GM18498 (cell line): ENCODE data around the gene SIGMAR1.

Source experiments
- ATAC-seq: cut with Tn5 transposase; IDR thresholded peaks from one replicate; pipeline ENCODE4 v1.9.1; 2021; ENCODE audit warnings: mild to moderate bottlenecking, moderate library complexity; ENCODE audit not compliant: unreplicated experiment

SIGMAR1 gene

DNA sequence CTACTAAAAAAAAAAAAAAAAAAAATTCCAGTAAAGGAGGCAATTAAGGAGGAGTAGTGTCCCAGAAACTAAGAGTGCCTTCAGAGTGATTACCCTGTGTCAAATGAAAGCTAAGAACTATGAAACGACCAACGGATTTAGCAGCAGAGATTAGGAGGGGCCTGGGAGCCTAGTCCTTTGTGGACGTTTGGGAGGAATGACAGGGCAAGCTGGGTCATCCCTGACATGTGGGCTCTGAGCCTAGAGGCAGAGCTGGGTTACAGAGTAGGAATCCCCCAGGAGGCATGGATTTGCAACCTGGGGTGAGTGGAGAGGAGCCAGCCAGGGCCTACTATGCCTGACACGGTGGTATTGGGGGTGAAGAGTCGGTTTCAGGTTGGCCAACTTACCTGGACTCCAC lies 4.4 kb downstream of the SIGMAR1 start:
- no peak for ATAC-seq

DNA sequence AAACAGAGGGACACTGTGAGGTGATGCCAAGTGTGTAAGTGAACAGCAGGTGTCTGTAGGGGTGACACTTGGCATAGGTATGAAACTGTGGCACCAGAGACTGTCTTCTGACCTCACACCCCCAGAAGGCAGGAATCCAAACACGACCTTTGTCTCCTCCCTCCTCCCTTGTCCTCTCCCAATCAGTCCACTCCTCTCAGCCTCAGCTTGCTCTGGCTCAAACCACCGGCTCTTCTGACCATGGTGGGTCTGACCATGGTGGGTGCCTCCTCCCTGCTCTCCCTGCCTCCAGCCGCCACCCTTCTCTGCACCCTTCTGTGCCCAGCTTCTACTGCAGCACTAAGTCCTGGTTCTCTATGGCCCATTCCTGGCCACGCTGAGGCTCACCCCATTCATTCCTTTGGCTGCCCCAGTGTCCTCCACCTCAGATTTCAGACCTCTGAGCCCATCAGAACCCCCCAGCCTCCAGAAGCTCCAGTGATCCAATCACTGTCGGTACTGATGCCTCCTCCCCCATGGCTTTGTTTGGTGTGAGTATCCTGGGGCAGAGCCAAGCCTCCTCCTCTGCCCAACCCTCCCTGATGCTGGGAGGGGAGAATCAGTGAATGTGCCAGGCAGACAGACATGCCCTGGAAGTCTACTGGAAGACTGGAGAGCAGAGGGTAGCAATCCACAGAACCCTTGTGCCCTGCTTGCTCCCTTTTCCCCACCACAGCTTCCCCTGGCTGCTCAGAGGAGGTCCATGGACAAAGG lies 7.0 kb downstream of the SIGMAR1 start:
- ATAC-seq, result no peak

DNA sequence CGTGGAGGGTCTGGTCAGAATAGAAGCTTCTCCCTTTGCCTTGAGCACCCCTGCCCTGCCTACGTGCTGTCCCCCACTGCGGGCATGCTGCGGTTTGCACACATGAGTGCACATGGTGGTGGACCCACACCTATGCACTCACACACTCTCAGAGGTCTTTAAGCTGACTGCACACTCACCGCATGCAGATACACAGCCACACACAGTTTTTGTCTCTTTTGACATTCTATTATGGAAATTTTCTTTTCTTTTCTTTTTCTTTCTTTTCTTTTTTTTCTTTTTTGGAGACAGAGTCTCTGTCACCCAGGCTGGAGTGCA lies 8.1 kb downstream of the SIGMAR1 start:
- no peak for ATAC-seq

DNA sequence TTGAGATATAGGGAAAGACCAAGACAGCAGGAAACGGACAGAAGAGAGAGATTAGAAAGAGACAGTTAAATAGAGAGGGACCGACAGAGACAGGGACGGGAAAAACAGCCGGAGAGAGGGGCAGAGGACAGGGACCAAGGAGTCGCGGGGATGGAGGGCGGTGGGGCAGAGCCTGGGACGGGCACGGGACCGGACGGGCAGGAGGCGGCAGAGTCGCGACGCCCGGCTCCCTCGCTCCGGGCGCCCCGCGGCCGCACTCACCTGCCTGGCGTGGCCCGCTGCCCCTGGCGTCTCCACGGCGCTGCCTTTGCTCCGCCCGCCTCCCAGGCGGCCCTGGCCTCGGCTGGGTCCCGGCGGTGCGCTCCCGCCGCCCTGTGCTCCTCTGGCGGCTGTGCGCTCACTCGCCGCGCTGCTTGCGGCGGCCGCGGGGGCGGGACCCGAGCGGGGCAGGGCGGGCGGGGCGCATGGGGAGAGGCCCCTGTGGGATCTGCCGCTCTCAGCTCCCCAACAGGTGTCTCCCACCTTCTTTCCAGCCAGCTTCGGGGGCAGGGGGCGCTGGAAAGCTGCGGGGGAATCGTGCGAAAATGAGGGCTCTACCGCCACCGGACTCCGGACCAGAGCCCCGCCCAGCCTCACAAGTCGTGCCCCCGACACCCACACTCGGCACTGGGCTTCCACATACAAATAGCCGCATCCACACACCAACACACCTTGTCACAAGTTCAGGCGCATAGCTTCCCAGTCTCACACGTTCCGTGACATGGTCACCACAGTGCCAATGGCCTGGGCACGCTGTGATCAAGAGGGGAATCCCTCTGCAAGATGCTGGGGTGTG lies 8.7 kb downstream of the SIGMAR1 start, which contains the start of gene ARID3C:
Gene ARID3C, minus strand, starts transcription at position 411 of the 835 bp plus-strand sequence. CDS start 1,052 bp downstream, outside the sequence.
- peak; percentile 55 for ATAC-seq

DNA sequence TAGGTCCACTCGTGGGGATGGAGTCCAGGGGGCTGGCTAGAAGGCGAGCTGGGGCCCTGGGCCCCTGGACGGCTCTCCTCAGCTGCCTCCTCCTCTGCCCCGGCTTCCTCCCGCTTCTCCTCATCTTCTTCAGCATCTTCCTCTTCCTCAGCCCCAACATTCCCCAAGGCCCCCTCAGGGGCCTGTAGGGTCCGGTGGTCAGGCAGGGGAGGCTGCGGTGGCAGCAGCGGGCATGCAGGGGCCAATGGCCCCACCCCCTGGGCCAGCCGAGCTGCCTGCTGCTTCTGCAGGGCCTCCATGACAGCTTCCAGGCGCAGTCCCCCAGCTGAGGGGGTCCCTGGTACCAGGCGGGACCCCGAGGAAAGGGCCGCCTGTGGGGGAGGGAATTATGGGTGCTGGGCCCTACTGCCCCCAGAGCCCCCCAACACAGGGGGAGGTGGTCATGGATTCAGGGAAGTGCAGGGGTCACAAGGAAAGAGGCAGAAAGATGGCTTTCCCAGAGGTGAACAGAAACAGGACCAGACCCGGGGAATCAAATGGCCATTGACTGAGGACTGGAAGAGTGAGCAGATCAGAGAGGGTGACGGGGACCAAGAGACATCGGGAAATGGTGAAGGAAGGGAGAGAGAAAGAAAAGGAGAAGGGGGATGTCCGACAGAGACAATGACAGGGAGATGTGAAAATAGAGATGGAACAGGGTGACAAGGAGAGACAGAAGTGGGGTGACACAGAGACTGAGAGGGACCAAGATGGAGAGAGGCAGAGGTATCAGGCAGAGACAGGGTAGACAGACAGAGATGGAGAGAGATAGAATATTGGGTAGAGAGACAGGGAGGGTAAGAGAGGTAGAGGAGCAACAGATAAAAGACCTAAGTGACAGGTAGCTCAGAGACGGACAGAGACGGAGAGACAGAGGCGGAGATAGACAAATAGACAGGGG lies 9.6 kb downstream of the SIGMAR1 start:
- ATAC-seq, result no peak

DNA sequence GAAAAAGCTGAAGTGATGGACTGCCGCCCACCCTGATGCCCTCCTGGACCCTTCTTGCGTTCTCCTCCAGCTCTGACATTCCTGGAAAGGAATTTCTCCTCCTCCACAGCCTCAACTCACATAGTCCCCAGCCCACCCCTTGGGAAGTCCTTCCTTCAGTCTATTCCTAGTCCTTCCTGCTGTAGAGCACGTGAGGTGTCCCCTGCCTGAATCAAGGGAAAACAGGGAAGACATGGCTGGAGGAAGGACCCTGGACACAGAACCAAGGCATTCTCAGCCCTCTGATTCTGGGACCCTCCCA lies 12.5 kb downstream of the SIGMAR1 start:
- no peak for ATAC-seq

DNA sequence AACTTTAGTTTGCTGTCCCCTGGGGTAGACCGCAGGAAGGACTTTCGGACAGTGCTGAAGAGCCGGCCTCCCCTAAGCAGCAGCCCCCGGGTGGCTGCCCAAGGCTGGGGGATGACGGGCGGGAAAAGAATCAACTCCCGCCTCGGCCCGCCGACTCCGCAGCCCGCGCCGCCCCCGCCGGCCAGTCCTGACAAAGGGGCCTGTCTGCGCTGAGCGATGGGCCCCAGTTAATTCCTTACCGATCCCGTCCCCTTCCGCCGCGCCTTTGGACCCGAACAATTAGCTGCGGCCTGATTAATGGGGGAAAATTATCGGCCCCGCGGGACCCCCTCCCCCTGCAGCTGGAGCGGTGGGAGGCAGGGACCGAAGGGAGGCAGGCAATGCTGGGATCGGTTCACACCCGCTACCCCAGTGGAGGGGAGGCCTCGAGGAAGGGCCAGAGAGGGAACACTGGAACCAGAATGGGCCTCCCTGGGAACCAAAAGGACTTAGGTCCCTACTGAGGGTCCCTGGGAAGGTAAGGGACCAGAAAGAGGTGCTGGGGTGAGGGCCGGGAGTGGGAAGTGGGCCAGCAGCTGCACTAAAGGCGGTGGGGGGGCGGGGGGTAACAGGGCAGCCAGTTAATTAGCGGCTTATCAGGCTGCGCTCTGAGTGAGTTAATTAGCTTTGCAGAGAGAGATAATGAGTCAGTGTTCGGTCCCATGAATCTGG lies 13.0 kb downstream of the SIGMAR1 start:
- ATAC-seq, result no peak

DNA sequence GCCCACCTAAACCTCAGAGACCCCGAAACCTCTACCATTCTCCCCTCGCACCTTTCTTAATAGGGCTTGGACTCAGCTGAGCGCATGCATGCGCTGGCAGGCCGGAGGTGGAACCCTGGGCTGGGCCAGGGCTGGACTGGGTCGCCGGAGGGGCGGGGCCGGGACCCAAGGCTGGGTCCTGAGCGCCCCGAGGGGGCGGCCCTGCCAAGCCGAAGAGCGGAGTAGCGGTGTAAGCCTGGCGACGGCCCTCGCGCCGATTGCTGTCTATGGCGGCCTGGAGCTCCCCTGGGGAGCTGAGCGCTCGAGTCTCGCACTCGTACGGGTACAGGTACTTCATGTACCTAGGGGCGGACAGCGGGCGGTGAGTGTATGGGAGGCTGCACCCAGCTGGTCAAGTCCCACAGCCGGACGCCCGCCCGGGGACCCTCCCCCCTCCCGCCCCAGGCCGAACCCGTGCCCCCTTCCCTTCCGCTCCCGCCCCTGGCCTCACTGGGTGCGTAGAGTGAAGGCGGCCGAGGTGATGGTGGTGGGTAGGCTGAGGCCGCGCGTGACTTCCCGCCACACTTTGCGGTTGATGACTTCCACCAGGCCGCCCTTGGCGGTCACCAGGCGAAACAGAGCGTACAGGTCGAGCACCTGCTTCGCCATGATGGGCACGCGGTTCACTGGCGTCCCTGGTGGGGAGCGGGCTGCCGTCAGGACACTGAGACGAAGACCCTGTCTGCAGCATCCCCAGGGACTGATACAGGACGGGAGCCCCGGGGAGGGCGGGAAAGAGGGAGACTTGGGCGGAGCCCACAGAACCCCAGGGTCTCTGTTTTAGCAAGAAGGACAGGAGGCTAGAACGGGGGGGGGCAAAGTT lies 14.0 kb downstream of the SIGMAR1 start:
- no peak for ATAC-seq

DNA sequence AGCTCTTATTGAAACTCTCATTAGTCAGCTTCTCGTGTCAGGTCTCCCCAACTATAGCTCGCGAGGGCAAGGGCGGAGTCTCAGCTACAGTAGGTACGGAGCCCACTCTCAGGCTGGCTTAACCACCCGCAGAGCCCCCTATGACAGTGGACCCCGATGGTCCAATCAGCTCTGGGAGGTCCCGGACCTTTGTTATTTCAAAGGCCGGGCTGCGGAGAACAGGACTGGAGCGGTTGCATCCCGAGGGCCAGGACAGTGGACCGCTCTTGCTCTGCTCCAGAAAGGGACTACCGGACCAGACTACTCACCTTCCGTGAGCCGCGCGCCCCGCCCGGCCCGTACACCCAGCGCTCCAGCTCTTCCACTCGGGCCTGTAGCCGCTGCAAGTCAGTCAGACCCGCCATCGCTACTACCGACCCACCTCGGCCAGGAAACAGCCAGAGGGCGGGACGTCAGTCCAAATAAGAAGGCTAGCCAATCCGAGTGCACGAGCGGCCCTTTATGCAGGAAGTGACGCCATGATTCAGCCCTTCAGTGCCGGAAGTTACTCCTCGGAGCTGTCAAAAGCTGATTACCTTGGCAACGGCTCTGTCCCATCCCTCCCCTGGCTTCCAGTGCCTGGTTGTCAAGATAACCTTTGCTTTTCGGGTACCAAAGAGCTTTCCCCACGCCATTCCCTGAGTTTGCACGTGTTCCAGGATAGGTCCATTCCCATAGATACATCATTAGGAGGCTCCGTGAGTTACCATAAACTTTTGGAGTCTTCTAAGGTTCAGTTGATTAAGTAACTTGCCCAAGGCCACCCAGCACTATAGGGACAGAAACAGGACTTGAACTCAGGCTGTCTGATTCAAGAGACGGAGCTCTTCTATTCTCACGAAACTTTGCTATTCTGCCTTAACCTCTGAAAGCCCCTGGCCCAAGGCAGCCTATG lies 17.3 kb downstream of the SIGMAR1 start, which contains the start of gene DCTN3:
Gene DCTN3, minus strand, starts transcription at position 435 of the 934 bp plus-strand sequence. Its CDS starts 31 bp downstream, at position 404.
- peak; percentile 98 for ATAC-seq

DNA sequence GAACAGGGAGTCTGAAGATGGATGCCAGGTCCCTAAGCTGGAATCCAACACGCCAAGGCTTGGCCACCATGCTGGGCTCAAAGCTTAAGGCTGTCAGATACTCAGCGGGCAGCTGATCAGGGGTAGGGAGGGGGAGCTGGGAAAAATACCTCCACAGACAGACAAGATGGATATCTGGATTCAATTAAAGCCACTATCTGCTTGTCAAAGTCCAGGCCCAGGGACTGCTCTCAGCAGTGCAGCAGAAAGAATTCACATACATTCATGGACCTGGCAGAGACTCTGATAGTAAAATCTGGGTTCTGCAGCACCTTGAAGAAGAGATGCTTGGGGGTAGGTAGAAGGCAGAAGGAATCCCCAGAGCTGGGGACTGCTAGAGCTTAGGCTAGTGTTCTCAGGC lies 22.5 kb downstream of the SIGMAR1 start:
- ATAC-seq, result no peak

DNA sequence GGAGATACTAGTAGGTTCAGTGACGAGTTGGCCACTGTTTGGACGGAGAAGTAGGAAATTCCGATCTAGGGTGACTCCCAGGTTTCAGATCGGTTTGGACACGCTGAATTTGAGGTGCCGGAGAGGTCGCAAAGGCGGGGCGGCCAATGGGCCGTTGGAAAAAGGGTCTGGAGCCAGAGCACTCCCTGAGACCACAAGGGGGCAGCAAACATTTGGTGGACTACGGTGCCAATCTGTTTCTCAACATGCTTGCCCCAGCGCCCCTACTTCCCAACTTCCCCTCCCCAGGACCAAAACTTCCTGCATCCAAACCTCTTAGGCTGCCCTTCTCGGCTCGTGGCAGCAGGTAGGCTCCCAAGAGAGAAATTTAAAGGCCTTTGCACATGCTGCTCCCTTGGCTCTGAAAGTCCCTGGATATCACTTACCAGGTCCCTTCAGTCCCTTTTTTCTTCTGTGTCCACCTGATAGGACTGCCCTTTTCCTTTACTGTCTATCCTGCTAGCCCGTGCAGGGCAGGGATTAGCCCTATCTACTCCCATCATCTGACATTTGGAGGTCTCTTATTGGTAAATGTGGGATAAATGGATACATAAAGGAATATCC lies 24.7 kb downstream of the SIGMAR1 start:
- ATAC-seq, result no peak

DNA sequence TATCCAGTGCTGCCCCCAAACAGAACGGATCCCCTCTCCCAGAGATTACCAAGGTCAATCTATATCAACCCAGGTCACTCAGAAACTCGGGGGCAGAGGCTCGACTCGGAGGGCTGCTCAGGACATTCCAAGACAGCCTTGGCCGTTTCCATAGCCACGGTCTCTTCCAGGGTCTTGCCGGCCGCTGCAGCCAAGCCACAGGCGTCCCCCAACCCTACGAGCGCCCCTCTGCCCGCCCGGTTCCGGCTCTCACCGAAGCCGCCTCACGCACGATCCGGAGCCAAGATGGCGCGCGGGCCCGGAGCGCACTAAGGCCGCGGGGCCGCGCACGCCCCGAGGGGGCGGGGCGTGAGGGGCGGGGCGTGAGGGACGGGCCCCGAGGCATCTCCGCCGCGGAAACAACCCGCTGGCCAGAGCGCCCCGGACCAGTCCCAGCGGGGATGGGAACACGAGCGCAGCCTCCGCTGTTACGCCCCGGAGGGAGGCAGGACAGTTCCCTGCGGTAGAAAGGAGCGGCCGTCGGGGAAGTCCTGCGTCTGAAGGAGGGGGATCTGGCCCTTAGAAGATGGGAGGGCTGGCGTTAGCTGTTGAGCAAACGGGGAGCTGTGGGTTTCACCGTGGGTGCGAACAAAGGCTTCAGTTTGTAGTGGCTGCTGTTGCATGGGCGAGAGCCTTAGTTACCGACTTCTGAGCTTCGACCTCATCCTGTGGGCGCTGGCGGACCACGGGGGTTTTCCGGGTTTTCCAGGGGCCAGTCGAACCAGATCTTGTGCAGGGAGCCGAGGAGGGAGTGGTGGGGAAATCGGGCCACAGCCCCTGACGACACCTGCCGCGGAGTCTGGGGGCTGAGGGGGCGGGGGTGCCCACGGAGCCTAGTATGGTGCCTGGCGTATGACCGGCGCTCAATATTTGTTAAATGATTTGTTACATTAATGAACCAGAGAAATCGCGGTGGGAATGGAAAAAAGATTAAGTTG lies 25.5 kb downstream of the SIGMAR1 start, which contains the start of gene RPP25L:
Gene RPP25L, minus strand, starts transcription at position 287 of the 977 bp plus-strand sequence. CDS start 801 bp downstream, outside the sequence.
- ATAC-seq, result peak; percentile 89

DNA sequence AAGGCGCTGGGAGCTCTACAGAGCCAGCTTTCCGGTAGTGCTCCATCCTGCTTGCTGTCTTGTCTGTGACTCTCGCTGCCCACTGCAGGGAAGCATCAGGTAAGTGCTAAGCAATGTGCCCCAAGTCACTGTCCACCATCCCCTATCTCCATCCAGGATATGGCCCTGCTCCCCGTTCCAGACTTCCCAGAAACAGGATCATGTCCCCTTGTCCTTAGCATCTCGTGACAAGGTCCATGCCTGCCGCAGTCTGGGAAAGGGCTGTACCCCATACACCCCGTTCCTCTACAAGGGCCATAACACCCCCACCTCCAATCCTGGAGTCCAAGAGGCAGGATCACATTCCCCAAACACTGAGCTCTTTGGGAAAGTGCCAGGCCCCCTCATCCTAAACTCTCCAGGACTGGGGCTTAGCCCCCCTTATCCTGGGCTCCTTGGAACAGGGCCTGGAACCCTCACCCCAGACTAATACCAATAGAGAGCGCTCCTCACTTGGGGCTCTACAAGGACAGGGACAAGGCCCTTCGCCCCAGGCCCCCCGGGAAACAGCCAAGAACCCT lies 26.3 kb downstream of the SIGMAR1 start:
- ATAC-seq, result peak; percentile 7

DNA sequence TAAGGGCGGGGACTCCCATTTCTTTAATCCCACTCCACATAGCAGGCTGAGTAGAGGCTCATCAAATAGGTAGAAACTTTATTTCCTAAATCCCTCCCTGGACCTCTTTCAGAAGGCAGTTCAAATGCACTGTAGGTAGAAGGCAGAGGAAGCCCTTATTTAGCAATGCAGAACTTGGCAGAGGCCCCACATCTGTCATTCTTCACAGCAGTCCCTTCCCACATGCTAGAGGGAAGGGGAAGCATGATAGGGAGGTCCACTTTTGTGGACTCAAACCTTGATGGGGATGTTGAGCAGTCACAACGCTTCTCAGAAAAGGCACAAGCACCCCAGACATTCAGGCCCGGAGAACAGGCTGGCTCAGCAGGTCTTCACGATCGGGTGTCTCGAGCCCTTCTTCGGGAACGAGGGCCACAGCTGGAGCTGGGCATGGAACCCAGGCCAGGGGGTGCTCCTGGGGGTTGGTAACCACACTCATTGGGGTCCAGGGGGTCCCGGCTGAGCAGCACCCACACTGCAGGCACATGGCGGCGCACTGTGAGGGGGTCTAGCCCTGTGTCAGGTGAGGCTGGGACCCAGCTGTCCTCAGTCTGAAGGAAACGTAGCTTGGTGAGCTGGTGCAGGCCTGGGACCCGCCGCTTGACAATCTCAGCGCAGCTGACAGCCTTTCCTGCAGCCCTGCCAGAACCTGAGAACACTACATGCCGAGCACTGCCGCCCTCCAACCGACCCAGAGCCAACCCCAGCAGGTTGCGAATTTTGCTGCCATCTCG lies 27.0 kb downstream of the SIGMAR1 start:
- no peak for ATAC-seq

DNA sequence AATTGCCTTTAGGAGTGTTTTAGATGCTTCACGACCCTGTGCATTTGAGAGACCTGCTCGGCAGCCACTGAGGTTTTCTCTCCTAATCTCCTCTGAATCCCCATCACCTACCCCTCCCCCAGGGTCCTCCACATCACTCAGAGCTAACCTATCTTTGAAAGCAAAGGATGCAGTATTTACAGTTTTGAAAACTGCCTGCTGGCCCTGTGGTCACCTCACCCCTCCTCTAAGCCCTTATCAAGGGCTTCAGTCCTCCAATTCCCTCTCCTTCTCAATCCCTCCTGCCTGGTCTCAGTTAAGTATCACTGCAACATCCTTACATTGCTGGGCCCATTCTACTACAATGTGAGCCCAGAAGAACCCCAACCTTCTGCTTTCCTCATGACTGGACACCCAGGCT lies 30.3 kb downstream of the SIGMAR1 start:
- ATAC-seq, result no peak

DNA sequence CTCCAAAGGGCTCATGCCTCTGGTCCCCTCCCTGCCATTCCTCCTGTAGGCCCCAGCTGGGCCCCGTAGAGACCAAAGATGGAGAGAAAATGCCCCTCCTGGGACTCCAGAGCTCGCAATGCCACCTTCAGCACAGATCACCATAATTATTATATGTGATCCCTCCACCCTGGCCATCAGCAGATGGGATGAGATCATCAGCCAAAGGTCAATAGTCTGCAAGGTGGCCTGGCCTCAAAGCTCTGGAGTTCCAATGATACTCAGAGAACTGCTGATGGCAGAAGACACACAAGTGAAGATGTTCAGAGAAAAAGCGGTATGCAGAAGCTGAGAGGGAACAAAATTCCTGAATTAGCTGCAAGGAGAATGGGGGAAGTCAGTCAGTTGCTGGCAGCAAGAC lies 30.7 kb downstream of the SIGMAR1 start:
- ATAC-seq, result no peak
